ENCODE data around the gene OSTN. TPM values are rescaled to one million over a fixed set of nuclear protein-coding genes. Genes with fewer than 3 reads are reported as not detected.
"Not testable (repeated sequence)": the region's sequence is repeated elsewhere in the genome, so short reads cannot be mapped to it uniquely, and the experiment has no call there.

The OSTN gene
- not detected in 2 replicates for total RNA-seq (2014; rRNA removed; shearing (Covaris generic))

- DNase-seq (ENCODE audit: low spot score): no peak
These were observed at the start of gene OSTN for GRCh38 chr3:191198932-191199331. TSS of gene OSTN (plus strand) at chr3:191199241. CDS start at chr3:191212533, 13,292 bp downstream.

GRCh38 chr3:191151653-191152052, 47.4 kb upstream of the OSTN start:
- DNase-seq (ENCODE audit: low spot score): no peak

- DNase-seq (ENCODE audit: low spot score): no peak
These were observed 44.2 kb upstream of the OSTN start for GRCh38 chr3:191154827-191155226.

- no peak for DNase-seq (ENCODE audit: low spot score)
These were observed 40.8 kb upstream of the OSTN start for GRCh38 chr3:191158247-191158646.

GRCh38 chr3:191158815-191159214, 40.2 kb upstream of the OSTN start:
- DNase-seq (ENCODE audit: low spot score): no peak

- no peak for DNase-seq (ENCODE audit: low spot score)
These were observed 33.2 kb upstream of the OSTN start for GRCh38 chr3:191165802-191166201.

- no peak for DNase-seq (ENCODE audit: low spot score)
These were observed 32.7 kb upstream of the OSTN start for GRCh38 chr3:191166368-191166767.

- no peak for DNase-seq (ENCODE audit: low spot score)
These were observed 29.5 kb upstream of the OSTN start for GRCh38 chr3:191169566-191169965.

GRCh38 chr3:191170097-191170496, 28.9 kb upstream of the OSTN start:
- DNase-seq (ENCODE audit: low spot score): no peak

- no peak for DNase-seq (ENCODE audit: low spot score)
These were observed 23.9 kb upstream of the OSTN start for GRCh38 chr3:191175102-191175501.

GRCh38 chr3:191176038-191176785, 22.8 kb upstream of the OSTN start:
- DNase-seq (ENCODE audit: low spot score): no peak

GRCh38 chr3:191185382-191185781, 13.7 kb upstream of the OSTN start:
- DNase-seq (ENCODE audit: low spot score): not testable (repeated sequence)

- not testable (repeated sequence) for DNase-seq (ENCODE audit: low spot score)
These were observed 10.8 kb upstream of the OSTN start for GRCh38 chr3:191188246-191188645.

GRCh38 chr3:191192270-191192669, 6.8 kb upstream of the OSTN start:
- not testable (repeated sequence) for DNase-seq (ENCODE audit: low spot score)

GRCh38 chr3:191192941-191193340, 6.1 kb upstream of the OSTN start:
- no peak for DNase-seq (ENCODE audit: low spot score)

- DNase-seq (ENCODE audit: low spot score): no peak
These were observed 1.2 kb upstream of the OSTN start for GRCh38 chr3:191197761-191198306.

- no peak for DNase-seq (ENCODE audit: low spot score)
These were observed 561 bp upstream of the OSTN start for GRCh38 chr3:191198480-191198879.

GRCh38 chr3:191210032-191210431, 11.0 kb downstream of the OSTN start:
- DNase-seq (ENCODE audit: low spot score): no peak

GRCh38 chr3:191216510-191216909, 17.5 kb downstream of the OSTN start:
- no peak for DNase-seq (ENCODE audit: low spot score)

- DNase-seq (ENCODE audit: low spot score): no peak
These were observed 18.3 kb downstream of the OSTN start for GRCh38 chr3:191217301-191217700.

GRCh38 chr3:191220908-191221307, 21.9 kb downstream of the OSTN start:
- DNase-seq (ENCODE audit: low spot score): peak; percentile 51

GRCh38 chr3:191221638-191222037, 22.6 kb downstream of the OSTN start:
- no peak for DNase-seq (ENCODE audit: low spot score)

GRCh38 chr3:191227541-191227940, 28.5 kb downstream of the OSTN start:
- DNase-seq (ENCODE audit: low spot score): no peak

GRCh38 chr3:191234216-191234615, 35.2 kb downstream of the OSTN start:
- DNase-seq (ENCODE audit: low spot score): no peak

All from H4 (cell line).